NT2/D1 (cell line): ENCODE results near the gene C15orf61.

Experiments
- SUZ12 ChIP-seq: IDR thresholded peaks from 2 replicates; pipeline ENCODE4 v1.6.1; 2011; ENCODE audit not compliant: insufficient read length, insufficient read depth; ENCODE audit errors: extremely low read depth
- ZNF274 ChIP-seq: IDR thresholded peaks from 2 replicates; pipeline ENCODE4 v1.6.1; 2011; ENCODE audit warnings: mild to moderate bottlenecking, low read depth, low read length

DNA sequence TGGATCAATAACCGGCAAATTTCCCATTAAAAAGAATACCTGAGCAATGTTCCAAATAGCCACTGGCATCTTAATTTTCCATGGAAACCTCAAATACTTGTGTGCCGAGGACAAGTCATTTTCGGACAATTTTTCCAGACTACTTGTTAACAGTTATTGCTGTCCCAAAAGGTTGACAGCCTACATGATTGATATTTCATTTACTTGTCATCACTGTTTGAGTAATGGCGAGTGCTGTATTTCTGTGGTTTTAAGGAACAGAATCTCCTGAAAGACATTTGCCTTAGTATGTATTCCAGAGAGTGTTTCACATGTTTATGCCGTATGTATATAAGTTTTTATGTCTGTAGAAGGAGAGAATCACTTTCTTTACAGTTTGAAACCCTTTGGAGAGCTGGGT lies 58.2 kb downstream of the C15orf61 start:
- no peak for TF ChIP-seq ZNF274
- no peak for TF ChIP-seq SUZ12
